Stimulated activated effector memory CD8-positive, alpha-beta T cell treated with anti-CD3 and anti-CD28 coated beads, Interleukin-12 subunit alpha, Interleukin-12 subunit beta, amount 100 ng/mL, for 72 hours (primary cell): ENCODE data around the gene CBFA2T3.

ENCODE experiments used
- ATAC-seq: fragments of 150-1000 bp; cut with Tn5 transposase; 2 replicates; pipeline ENCODE4 v1.10.0; 2021
- DNase-seq, 2 donors: peaks; one replicate each; pipeline ENCODE4 v3.0.0; 2021 to 2022; ENCODE audit warnings: low spot score in 2 of 2
- H3K27ac Mint-ChIP-seq: one replicate; pipeline ENCODE4 v1.8.0; 2022; ENCODE audit warnings: mild to moderate bottlenecking, mixed read lengths
- H3K36me3 Mint-ChIP-seq: one replicate; pipeline ENCODE4 v1.8.0; 2022; ENCODE audit warnings: mild to moderate bottlenecking, mixed read lengths
- H3K4me1 Mint-ChIP-seq: one replicate; pipeline ENCODE4 v1.8.0; 2022; ENCODE audit warnings: mixed read lengths
- H3K4me3 Mint-ChIP-seq: one replicate; pipeline ENCODE4 v1.8.0; 2022; ENCODE audit warnings: mild to moderate bottlenecking, mixed read lengths
- H3K9me3 Mint-ChIP-seq: one replicate; pipeline ENCODE4 v1.8.0; 2022; ENCODE audit warnings: mixed read lengths

Gene CBFA2T3

GRCh38 chr16:88853325-88853941 lies 123.6 kb downstream of the CBFA2T3 start:
- Mint-ChIP-seq H3K36me3 (peaks cover 11% of the 10 kb centered on the region), H3K27ac (no peak overlapping the region)

GRCh38 chr16:88851616-88852015 lies 125.4 kb downstream of the CBFA2T3 start:
- peaks cover 22% of the 10 kb centered on the region for H3K4me1 Mint-ChIP-seq
- ATAC-seq: no peak

More at GRCh38 chr16:88853325-88853941, 123.6 kb downstream of the CBFA2T3 start:
- Mint-ChIP-seq H3K4me1 (peaks cover 33% of the 10 kb centered on the region), H3K9me3 (no peaks in the 10 kb centered on the region), H3K4me3 (no peak overlapping the region)
- no peak for DNase-seq
- ATAC-seq: no peak

GRCh38 chr16:88850531-88851199 lies 126.3 kb downstream of the CBFA2T3 start:
- Mint-ChIP-seq H3K27ac (no peak overlapping the region), H3K4me3 (no peak overlapping the region)

More at GRCh38 chr16:88851616-88852015, 125.4 kb downstream of the CBFA2T3 start:
- H3K27ac Mint-ChIP-seq: peak overlapping the region; percentile 44
- H3K9me3 Mint-ChIP-seq: no peaks in the 10 kb centered on the region
- H3K4me3 Mint-ChIP-seq: no peak overlapping the region
- DNase-seq: no peak
- H3K36me3 Mint-ChIP-seq: no peaks in the 10 kb centered on the region

GRCh38 chr16:88848557-88848956 lies 128.4 kb downstream of the CBFA2T3 start:
- Mint-ChIP-seq H3K4me1 (no peaks in the 10 kb centered on the region), H3K27ac (no peak overlapping the region), H3K36me3 (peaks cover 6% of the 10 kb centered on the region), H3K4me3 (no peak overlapping the region), H3K9me3 (no peaks in the 10 kb centered on the region)
- DNase-seq (no peak), ATAC-seq (no peak)

More at GRCh38 chr16:88850531-88851199, 126.3 kb downstream of the CBFA2T3 start:
- H3K4me1 Mint-ChIP-seq: peaks cover 17% of the 10 kb centered on the region
- H3K36me3 Mint-ChIP-seq: peaks cover 6% of the 10 kb centered on the region
- ATAC-seq: no peak
- no peak for DNase-seq
- H3K9me3 Mint-ChIP-seq: no peaks in the 10 kb centered on the region

- ATAC-seq (no peak), DNase-seq (no peak)
- H3K9me3 Mint-ChIP-seq: no peaks in the 10 kb centered on the region
- no peaks in the 10 kb centered on the region for H3K4me1 Mint-ChIP-seq
- H3K36me3 Mint-ChIP-seq: peaks cover 6% of the 10 kb centered on the region
- H3K27ac Mint-ChIP-seq: no peak overlapping the region
- no peak overlapping the region for H3K4me3 Mint-ChIP-seq
Measured at GRCh38 chr16:88847654-88848053, 129.4 kb downstream of the CBFA2T3 start.

- H3K9me3 Mint-ChIP-seq: no peaks in the 10 kb centered on the region
- H3K36me3 Mint-ChIP-seq: peaks cover 6% of the 10 kb centered on the region
- H3K27ac Mint-ChIP-seq: no peak overlapping the region
- DNase-seq (no peak), ATAC-seq (no peak)
- H3K4me1 Mint-ChIP-seq: peaks cover 5% of the 10 kb centered on the region
- no peak overlapping the region for H3K4me3 Mint-ChIP-seq
Measured at GRCh38 chr16:88846088-88846487, 130.9 kb downstream of the CBFA2T3 start.

GRCh38 chr16:88844419-88845036 lies 132.5 kb downstream of the CBFA2T3 start:
- DNase-seq (no peak), ATAC-seq (no peak)
- no peak overlapping the region for H3K27ac Mint-ChIP-seq
- H3K36me3 Mint-ChIP-seq: peaks cover 11% of the 10 kb centered on the region
- H3K4me1 Mint-ChIP-seq: peaks cover 5% of the 10 kb centered on the region
- no peaks in the 10 kb centered on the region for H3K9me3 Mint-ChIP-seq
- H3K4me3 Mint-ChIP-seq: no peak overlapping the region

- no peak for ATAC-seq
- H3K27ac Mint-ChIP-seq: no peak overlapping the region
Measured at GRCh38 chr16:88843256-88843655, 133.8 kb downstream of the CBFA2T3 start.

GRCh38 chr16:88842806-88843205 lies 134.2 kb downstream of the CBFA2T3 start:
- H3K27ac Mint-ChIP-seq: no peak overlapping the region
- H3K4me3 Mint-ChIP-seq: no peak overlapping the region
- ATAC-seq: no peak
- DNase-seq: no peak
- peaks cover 11% of the 10 kb centered on the region for H3K36me3 Mint-ChIP-seq
- peaks cover 5% of the 10 kb centered on the region for H3K4me1 Mint-ChIP-seq
- no peaks in the 10 kb centered on the region for H3K9me3 Mint-ChIP-seq

More at GRCh38 chr16:88843256-88843655, 133.8 kb downstream of the CBFA2T3 start:
- DNase-seq: no peak
- H3K36me3 Mint-ChIP-seq: peaks cover 11% of the 10 kb centered on the region
- no peaks in the 10 kb centered on the region for H3K9me3 Mint-ChIP-seq
- H3K4me3 Mint-ChIP-seq: no peak overlapping the region
- H3K4me1 Mint-ChIP-seq: peaks cover 5% of the 10 kb centered on the region

- Mint-ChIP-seq H3K4me1 (peaks cover 5% of the 10 kb centered on the region), H3K9me3 (no peaks in the 10 kb centered on the region), H3K36me3 (peaks cover 11% of the 10 kb centered on the region), H3K27ac (no peak overlapping the region), H3K4me3 (no peak overlapping the region)
- DNase-seq: no peak
- ATAC-seq: no peak
Measured at GRCh38 chr16:88842308-88842756, 134.7 kb downstream of the CBFA2T3 start.

GRCh38 chr16:88841521-88842307 lies 135.3 kb downstream of the CBFA2T3 start:
- H3K4me1 Mint-ChIP-seq: peaks cover 5% of the 10 kb centered on the region
- H3K27ac Mint-ChIP-seq: no peak overlapping the region
- H3K9me3 Mint-ChIP-seq: no peaks in the 10 kb centered on the region
- no peak for DNase-seq
- H3K36me3 Mint-ChIP-seq: peaks cover 11% of the 10 kb centered on the region
- no peak overlapping the region for H3K4me3 Mint-ChIP-seq
- ATAC-seq: peak; percentile 47

GRCh38 chr16:88840600-88841215 lies 136.3 kb downstream of the CBFA2T3 start:
- DNase-seq (no peak), ATAC-seq (no peak)
- Mint-ChIP-seq H3K4me3 (no peak overlapping the region), H3K4me1 (peaks cover 5% of the 10 kb centered on the region), H3K27ac (no peak overlapping the region), H3K36me3 (peaks cover 5% of the 10 kb centered on the region), H3K9me3 (no peaks in the 10 kb centered on the region)

GRCh38 chr16:88839745-88840599 lies 137.0 kb downstream of the CBFA2T3 start:
- no peak overlapping the region for H3K4me3 Mint-ChIP-seq
- peaks cover 5% of the 10 kb centered on the region for H3K36me3 Mint-ChIP-seq
- H3K9me3 Mint-ChIP-seq: no peaks in the 10 kb centered on the region
- no peak overlapping the region for H3K27ac Mint-ChIP-seq
- peaks cover 5% of the 10 kb centered on the region for H3K4me1 Mint-ChIP-seq
- DNase-seq (no peak), ATAC-seq (no peak)

- ATAC-seq: no peak
- DNase-seq: no peak
Measured at GRCh38 chr16:88839026-88839529, 137.9 kb downstream of the CBFA2T3 start.

More at GRCh38 chr16:88839026-88839529, 137.9 kb downstream of the CBFA2T3 start:
- Mint-ChIP-seq H3K36me3 (peaks cover 5% of the 10 kb centered on the region), H3K27ac (no peak overlapping the region), H3K9me3 (no peaks in the 10 kb centered on the region), H3K4me3 (no peak overlapping the region), H3K4me1 (peaks cover 5% of the 10 kb centered on the region)
